Kidney capillary endothelial cell (primary cell): ENCODE measurements around the gene NIPSNAP2.
"Not testable (repeated sequence)": the region's sequence is repeated elsewhere in the genome, so short reads cannot be mapped to it uniquely, and the experiment has no call there.

Experiments
- DNase-seq: peaks from one replicate; pipeline ENCODE4 v3.0.0-alpha.2; 2018; ENCODE audit warnings: low spot score

Gene NIPSNAP2

GRCh38 chr7:55975988-55976633 is 11.7 kb downstream of the NIPSNAP2 start:
- DNase-seq = no peak

- DNase-seq = no peak
These were observed 13.4 kb downstream of the NIPSNAP2 start for GRCh38 chr7:55977831-55978230.

GRCh38 chr7:55980266-55980665 is 15.9 kb downstream of the NIPSNAP2 start:
- DNase-seq = no peak

- no peak for DNase-seq
These were observed 19.2 kb downstream of the NIPSNAP2 start for GRCh38 chr7:55983537-55983936.

GRCh38 chr7:55992346-55992745 is 28.0 kb downstream of the NIPSNAP2 start:
- peak; percentile 24 for DNase-seq

- no peak for DNase-seq
These were observed 32.6 kb downstream of the NIPSNAP2 start for GRCh38 chr7:55996856-55997500.

- DNase-seq = no peak
These were observed 39.4 kb downstream of the NIPSNAP2 start for GRCh38 chr7:56003749-56004148.

GRCh38 chr7:56007167-56007652 is 42.8 kb downstream of the NIPSNAP2 start:
- no peak for DNase-seq

GRCh38 chr7:56007891-56008290 is 43.5 kb downstream of the NIPSNAP2 start:
- no peak for DNase-seq

- DNase-seq = no peak
These were observed 45.3 kb downstream of the NIPSNAP2 start for GRCh38 chr7:56009695-56010094.

- DNase-seq = not testable (repeated sequence)
These were observed 52.6 kb downstream of the NIPSNAP2 start for GRCh38 chr7:56017015-56017414.

GRCh38 chr7:56019501-56019900 is 55.1 kb downstream of the NIPSNAP2 start:
- DNase-seq = no peak

- DNase-seq = no peak
These were observed 59.1 kb downstream of the NIPSNAP2 start for GRCh38 chr7:56023500-56023899.

GRCh38 chr7:56026538-56026937 is 62.2 kb downstream of the NIPSNAP2 start:
- no peak for DNase-seq

GRCh38 chr7:56028942-56029630 is 64.7 kb downstream of the NIPSNAP2 start:
- DNase-seq = no peak

GRCh38 chr7:56030340-56030739 is 66.0 kb downstream of the NIPSNAP2 start:
- DNase-seq = no peak

- DNase-seq = not testable (repeated sequence)
These were observed 67.2 kb downstream of the NIPSNAP2 start for GRCh38 chr7:56031556-56031955.

GRCh38 chr7:56032578-56032977 is 68.2 kb downstream of the NIPSNAP2 start:
- not testable (repeated sequence) for DNase-seq

GRCh38 chr7:56033671-56034432 is 69.5 kb downstream of the NIPSNAP2 start:
- DNase-seq = peak; percentile 40

GRCh38 chr7:56040730-56041129 is 76.3 kb downstream of the NIPSNAP2 start:
- DNase-seq = no peak

- DNase-seq = not testable (repeated sequence)
These were observed 81.4 kb downstream of the NIPSNAP2 start for GRCh38 chr7:56045758-56046157.

- no peak for DNase-seq
These were observed 82.5 kb downstream of the NIPSNAP2 start for GRCh38 chr7:56046721-56047445.
